Mucosa of gallbladder (tissue), 1 donor: Measurements from ENCODE around the gene DTNBP1. TPM values are rescaled to one million over a fixed set of nuclear protein-coding genes. Genes with fewer than 3 reads are reported as not detected.

ENCODE experiments used
- DNase-seq: peaks from one replicate; pipeline ENCODE4 v3.0.0-alpha.2; 2020; ENCODE audit warnings: low spot score
- total RNA-seq: library from RNA; stranded (reverse); gene quantifications from one replicate; pipeline ENCODE4 v1.2.1, GENCODE V29; 2021
- donor health status: DM: no; HTN: no; CAD: no.

Gene DTNBP1
- total RNA-seq, 1 donor from 2014 or later = 30.8 TPM

DNA sequence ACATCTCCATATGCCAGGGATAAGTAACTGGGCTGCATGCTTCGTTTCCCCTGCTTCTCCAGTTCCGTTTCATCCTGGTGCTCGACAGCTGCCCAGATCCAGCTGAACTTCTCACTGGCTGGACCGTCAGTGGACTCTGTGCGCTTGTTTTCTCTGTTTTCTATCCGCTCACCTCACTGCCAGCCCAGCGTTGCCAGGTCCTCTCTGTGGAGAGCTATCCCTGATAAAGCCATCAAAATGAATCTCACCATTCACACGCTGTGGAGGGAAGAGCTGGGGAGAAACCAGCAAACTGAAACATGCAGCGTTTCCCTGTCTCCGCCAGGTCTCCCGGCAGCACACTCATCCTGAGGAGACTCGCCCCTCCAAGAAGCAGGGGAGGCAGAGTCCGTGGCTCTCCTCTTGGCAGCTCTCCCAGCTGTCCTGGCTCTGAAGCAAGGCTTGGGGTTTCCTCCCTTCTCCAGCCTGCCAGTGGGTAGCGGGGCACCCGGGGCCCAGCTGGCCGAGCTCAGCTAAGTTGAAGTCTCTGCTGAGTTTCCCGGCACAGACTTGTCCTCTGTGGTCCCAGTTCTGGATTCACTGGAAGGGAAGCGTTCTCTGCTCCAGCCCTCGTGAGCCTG, 160.9 kb downstream of the DTNBP1 start:
- DNase-seq = peak; percentile 27

DNA sequence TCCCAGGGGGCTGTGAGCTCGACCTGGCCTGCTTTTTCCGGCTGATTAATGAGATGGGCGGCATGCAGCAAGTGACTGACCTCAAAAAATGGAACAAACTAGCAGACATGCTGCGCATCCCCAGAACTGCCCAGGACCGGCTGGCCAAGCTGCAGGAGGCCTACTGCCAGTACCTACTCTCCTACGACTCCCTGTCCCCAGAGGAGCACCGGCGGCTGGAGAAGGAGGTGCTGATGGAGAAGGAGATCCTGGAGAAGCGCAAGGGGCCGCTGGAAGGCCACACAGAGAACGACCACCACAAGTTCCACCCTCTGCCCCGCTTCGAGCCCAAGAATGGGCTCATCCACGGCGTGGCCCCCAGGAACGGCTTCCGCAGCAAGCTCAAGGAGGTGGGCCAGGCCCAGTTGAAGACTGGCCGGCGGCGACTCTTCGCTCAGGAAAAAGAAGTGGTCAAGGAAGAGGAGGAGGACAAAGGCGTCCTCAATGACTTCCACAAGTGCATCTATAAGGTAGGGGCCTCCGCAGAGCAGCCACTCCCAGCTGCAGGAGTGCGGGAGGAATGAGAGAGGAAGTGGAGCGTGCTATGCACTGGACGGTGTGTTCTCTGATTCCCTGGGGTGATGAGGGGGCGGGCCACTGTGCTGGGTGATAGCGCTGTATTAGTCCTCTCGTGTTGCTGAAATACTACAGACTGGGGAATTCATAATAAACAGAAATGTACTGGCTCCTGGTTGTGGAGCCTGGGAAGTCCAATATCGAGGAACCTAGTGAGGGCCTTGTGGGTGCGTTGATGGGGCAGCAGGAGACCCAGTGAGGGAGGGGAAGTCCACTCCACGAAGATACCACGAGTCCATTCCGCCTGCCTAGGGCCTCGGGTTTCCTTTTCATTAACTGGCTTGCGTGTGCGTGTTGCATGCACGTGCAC, 161.7 kb downstream of the DTNBP1 start:
- no peak for DNase-seq

DNA sequence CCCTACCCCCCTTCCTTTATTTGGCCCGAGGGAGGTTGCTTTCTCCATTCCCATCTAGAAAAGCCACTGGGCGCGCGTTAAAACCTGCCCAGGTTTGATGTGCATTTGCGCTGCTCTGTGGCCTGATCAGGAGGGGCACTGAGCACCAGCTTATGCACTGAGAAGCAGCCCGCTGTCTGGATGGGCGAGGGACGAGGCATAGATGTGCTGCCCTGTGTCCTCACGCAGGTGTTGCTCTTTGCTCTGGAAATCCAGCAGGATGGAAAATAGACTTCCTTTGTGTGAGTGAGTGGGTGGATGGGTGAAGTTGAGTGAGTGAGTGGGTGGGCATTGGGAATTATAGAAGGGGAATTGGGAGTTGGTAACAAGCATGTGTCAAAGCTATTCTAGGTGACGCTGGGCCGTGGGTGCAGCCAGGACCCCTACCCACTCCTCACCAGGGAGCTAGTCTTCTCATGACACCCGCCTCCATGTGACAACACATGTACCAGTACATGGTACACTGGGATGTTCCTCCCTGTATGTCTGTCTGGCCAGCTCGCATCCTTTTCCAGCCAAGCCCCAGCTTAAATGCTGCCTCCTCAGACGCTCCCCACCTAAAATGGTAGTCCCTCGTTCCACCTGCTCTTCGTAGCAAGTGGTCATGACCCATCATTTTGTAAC, 162.6 kb downstream of the DTNBP1 start:
- DNase-seq = no peak

DNA sequence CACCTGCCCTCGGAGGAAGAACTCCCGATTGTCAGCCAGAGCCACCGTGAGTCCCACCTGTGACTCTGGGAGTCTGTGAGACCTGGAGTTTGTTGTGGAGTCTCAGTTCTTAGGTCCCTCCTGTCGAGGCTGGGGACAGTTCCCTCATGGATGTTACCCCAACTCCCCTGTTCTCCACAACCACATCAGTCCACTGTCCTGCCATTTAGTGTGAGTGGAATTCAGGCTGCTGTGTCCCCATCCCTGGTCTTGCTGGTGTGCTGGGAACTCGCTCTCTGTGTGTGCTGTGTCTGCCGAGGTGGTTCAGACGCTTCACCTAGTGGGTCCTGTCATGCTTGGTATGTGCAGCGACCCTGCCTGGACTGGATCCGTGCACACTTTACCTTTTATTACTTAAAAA, 163.2 kb downstream of the DTNBP1 start:
- no peak for DNase-seq

DNA sequence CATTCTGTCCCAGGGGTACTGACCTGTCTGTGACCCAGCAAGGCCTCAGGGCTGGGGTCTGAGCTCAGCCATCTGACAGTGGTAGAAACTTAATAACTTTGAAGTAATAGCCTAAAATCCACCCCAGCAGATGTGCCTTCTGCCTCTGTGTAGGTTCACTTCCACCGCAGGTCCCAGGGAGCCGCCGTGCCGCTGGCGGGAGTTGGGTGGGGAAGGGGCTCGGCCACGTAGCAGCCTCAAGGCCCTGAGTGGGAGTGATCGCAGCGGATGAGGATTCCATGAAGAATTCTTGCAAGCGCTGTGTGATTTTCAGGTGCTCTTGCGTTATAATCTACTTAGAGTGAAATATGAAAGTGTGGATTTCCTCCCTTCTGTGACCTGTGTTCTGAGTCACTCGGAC, 163.7 kb downstream of the DTNBP1 start:
- no peak for DNase-seq

DNA sequence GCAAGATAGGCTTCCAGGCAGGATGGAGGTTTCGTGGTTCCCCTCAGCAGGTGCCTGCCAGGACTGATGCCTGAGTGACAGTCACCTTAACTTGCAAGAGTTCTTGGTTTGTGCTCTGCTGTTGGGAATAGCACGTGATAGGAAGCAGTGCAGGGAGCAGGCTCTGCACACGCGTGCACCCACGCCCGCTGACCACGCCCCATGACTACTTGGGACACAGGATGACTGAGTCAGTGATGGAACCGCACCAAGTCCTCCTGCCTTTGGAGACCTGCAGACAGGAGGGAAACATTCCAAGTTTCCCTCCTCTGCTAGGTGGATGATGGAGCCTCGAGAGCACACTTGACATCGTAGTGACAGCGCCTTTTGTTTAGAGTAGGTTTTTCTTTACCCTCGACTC, 164.2 kb downstream of the DTNBP1 start:
- DNase-seq = no peak

DNA sequence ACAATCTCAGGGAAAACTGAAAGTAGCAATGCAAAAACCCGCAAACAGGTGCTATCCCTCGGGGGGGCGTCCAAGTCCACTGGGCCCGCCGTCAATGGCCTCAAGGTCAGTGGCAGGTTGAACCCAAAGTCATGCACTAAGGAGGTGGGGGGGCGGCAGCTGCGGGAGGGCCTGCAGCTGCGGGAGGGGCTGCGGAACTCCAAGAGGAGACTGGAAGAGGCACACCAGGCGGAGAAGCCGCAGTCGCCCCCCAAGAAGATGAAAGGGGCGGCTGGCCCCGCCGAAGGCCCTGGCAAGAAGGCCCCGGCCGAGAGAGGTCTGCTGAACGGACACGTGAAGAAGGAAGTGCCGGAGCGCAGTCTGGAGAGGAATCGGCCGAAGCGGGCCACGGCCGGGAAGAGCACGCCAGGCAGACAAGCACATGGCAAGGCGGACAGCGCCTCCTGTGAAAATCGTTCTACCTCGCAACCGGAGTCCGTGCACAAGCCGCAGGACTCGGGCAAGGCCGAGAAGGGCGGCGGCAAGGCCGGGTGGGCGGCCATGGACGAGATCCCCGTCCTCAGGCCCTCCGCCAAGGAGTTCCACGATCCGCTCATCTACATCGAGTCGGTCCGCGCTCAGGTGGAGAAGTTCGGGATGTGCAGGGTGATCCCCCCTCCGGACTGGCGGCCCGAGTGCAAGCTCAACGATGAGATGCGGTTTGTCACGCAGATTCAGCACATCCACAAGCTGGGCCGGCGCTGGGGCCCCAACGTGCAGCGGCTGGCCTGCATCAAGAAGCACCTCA, 166.3 kb downstream of the DTNBP1 start:
- DNase-seq = no peak

DNA sequence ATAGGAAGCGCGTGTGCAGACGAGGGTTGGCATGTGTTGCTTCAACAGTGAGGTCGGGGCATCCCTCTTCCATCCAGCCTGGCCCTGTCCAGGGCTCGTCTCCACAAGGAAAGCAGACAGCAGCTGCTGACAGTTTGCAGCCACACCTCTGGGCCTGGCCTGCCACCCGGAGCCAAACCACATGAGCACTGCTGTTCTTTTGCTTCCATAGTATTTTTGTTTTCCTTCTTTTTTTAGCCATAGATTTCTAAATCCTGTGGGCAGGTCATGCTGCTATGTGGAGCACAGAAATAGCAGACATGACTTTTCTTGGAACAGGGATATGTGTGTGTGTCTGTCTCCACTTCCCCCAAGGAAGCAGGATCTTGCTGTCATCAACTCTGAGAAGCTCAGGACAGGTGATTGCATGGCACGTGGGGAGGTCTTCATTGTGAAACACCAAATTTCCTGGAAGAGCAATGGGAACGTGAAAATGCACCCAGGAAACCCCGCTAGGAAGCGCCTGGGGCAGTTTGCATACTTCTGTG, 167.4 kb downstream of the DTNBP1 start:
- no peak for DNase-seq

DNA sequence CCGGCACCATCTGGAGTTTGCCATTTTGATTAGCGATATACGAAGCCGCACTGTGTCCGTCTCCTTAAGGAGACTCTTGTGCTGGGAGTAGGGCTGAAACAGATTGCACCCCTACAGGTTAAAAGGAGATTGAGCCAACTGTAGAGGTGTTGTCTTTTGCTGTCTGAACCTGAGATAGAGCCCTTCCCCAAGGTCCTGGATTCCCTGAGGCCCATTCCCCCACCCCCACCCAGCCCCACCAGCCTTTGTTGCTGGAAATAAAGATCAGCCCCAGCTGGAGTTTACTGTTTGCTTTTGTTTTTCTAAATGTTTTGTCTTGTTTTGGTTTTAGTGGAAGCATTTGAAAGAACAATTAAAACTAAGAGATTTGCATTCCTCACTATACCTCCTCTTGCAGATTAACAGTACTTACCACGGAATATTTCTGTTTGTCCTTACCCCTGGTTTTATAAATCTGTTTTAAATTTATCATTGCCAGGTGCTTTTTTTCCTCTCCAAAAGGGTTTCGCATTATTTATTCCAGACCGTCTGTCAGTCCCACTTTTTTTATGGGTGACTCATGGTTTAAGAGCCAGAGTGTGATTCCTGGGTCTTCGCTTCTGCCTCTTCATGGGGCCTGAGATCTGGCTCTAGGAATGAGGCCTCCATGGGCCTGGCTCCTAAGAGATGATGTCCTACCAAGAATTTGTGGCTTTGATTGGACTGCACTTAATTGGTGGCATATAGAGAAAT, 169.2 kb downstream of the DTNBP1 start:
- no peak for DNase-seq

DNA sequence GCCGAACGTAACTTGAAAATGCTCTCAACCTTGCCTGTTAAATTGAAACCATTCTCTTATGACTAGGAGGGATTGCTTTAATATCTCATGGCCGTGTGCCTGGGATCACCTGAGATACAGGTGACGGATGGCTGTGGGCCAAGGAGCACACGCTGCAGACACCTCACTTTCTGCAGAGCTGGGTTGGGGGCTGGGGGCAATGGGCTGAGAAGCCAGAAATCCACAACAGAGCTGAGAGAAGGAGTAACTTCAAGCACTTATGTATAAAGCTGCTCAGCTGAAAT, 170.9 kb downstream of the DTNBP1 start:
- DNase-seq = no peak

DNA sequence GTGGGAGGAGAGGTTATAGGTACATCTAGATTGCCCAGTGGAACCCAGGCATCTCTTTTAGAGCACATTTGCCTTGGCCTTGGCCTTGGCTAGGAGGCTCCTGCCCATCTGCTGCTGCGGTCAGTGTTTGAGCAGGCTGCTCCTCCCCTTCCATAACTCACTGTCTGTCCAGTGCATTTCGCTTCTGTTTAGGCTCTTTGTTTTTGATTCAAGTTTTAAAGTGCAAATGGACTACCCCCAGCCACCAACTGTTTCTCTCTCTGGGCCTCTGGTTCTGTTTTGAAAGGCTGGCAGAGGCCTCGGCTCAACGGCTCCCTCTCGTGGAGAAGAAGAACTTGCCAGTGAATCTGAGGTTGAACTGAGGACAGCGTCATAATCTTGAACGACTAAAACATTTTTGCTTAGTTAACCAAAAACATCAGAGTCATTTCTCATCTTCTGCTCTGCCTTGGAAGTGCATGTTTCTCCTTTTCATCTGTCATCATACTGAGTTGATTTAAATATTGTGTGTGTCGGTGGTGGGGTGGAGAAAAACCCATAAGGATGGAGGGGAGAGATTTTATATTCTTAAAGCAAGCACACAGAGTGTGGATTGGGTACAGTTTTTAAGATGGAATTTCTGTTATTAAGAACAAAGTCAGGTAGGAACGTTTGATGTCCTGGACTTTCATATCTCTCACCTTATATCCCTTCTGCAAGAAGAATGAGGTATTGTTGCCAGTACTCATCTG, 171.4 kb downstream of the DTNBP1 start:
- peak; percentile 79 for DNase-seq

DNA sequence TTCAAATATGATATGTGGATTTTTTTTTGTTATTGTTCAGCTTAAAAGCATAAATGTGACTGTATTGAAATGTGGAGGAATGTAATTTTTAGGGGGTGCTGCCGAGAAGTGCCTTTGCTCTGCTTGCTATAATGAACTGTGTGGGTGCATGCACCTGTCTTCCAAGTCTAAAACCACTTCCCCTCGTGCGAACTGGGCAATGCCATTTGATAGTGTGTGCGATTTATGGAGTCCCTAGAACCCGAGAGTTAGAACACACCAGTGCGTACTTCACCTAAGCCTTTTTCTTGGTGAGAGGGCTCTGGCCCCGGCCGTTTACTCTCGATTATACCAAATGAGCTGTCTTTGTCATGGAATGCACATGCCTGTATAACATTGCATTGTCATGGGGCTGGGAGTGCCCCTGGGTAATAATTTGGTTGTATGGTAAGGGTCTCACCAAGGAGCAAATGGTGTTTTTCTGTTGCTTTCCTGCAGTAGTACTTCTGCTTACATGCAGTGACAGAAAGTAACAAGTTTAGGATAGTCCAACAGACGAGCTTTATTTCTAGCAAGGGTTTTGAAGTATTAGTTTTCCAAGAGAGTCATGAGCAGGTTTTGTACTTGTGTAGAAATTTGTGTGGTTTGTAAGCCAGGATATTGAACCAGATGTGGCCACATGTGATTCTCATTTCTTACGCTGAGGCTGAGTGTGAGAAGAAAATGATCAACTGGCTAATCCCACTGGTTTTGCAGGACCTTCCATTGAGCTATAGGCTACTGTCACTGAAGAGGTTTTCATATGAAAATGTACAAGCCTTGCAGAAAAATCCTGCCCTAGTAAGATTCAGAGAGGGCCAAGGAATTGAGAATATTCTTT, 172.4 kb downstream of the DTNBP1 start:
- no peak for DNase-seq

DNA sequence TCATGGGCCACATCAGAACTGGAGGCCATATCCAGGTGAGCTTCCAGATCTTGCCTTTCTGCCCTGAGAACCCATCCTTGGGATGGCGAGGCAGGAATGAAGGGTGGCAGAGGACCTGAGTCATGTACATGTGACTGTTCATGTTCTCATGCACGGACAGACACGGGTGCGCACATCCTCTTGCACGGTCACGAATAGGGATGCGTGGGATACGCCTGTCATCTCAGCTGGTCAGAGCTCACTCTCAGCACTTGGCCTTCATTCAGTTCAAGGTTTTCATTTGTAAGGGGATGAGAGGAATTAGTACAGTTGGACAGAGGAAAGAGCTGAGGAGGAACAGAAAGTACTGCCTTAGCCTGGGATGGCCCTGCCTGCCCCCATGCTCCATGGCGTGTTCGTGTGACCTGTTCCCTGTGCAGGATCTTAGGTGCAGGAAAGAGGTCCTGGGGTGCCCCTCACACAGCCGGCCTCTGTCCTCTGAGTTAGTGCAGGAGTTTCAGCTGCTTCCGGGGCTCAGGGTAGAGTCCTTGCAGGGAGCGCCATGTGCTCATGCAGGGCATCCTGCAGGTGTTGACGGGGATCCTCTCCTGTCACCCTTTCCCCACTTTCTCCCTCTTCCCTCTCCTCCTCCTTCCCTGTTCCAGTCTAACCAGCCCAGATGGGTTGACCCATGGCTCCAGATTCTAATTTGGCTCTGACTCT, 173.4 kb downstream of the DTNBP1 start:
- DNase-seq = no peak

DNA sequence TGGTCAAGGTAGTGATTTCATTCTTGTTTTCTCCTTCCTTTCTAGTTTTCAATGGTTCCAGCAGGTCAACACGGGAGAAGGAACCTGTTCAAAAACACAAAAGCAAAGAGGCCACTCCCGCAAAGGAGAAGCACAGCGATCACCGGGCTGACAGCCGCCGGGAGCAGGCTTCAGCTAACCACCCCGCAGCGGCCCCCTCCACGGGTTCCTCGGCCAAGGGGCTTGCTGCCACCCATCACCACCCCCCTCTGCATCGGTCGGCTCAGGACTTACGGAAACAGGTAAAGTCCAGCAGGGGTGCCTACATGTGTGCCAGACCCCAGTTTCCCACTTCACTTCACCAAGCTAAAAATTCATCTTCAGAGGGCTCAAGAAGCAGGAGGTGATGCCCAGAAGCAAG, 175.6 kb downstream of the DTNBP1 start:
- no peak for DNase-seq

DNA sequence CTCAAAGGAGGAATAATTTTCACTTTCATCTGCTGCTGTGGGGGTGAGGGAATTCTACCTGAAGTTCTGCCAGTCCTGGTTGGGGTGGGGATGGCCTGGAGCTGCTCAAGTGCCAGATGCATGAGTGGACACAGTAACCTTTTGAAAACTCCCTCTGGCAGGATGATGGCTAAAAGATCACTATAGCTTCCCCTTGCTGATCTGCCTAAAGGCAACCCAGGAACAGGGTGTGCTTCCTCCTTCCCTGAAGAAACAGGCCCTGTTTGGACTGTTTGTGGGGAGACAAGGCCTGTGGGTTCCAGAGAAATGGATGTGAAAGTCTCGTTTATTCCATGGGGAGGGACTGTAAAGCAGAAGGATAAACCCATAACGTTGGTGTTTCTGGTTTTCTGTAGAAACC, 176.9 kb downstream of the DTNBP1 start:
- DNase-seq = no peak

DNA sequence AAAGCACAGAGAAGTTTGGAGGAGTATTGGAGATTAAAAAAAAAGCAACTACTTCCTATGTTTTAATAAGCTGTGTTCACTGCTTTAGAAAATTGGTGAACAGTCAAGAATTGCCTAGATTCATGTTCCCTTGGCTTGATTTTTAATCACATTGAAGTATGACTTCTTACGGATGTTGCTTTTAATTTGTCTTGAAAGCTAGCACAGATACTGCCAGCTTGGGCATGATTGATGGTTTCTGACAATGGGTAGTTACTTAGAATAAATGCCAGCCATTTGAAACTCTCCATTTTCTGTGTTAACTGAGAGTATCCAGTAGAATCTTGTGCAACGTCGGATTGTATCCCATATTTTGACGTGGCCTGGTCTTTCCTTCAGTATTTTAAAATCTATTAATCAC, 178.0 kb downstream of the DTNBP1 start:
- DNase-seq = no peak

DNA sequence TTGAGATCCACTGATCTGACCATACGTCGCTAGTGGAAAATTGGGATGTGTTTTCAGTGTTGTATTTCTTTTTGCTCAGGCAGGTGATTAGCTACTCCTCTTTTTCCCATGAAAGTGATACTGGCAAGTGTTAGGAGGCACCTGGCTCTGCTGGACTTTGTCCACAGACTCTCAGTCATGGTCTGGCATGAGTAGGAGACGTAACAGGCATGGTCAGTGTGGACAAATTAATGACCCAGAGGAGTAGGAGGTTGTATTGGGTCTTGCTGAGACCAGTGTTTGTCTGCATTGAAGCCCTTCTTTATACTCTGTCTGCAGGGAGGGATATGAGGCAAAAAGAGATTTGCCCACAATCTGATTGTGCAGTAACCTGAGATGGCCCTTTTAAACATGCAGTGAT, 178.7 kb downstream of the DTNBP1 start:
- peak; percentile 59 for DNase-seq

DNA sequence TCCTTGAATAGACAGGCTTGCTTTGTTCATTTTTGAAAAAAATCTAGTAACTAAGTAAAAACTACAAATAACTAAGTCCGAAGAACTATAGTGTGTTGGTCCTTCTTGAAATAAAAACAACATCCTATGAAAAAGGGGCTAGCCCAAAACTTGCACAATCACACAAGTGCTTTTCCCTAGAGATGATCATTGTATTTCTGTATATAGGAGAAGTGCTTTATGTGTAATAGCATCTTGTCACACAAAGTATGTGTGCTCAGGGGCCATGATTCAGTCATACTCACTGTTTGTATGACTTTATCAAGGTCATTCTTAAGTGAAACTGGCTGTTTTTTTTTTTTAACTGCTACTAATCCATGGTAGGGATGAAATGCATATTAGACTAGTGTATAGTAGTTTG, 179.8 kb downstream of the DTNBP1 start:
- no peak for DNase-seq
